T-helper 2 cell treated with Interferon-gamma antibody and Interleukin-4, amounts not matched to agents 100 ng/mL and 5 ng/mL, for 36 hours (primary cell): ENCODE data around the gene FGD1. TPM values are rescaled to one million over a fixed set of nuclear protein-coding genes. Genes with fewer than 3 reads are reported as not detected.
"Not testable (repeated sequence)": the region's sequence is repeated elsewhere in the genome, so short reads cannot be mapped to it uniquely, and the experiment has no call there.

Experiments used
- intact Hi-C: fragments of 100-400 bp; cut with micrococcal nuclease; formaldehyde crosslinking; loops from one replicate; pipeline ENCODE4 v1.15.1; 2023
- total RNA-seq: library from RNA; stranded (reverse); gene quantifications from 2 replicates; pipeline ENCODE4 v1.2.3, GENCODE V29; 2022

Gene FGD1
- not detected in 2 replicates for total RNA-seq

DNA sequence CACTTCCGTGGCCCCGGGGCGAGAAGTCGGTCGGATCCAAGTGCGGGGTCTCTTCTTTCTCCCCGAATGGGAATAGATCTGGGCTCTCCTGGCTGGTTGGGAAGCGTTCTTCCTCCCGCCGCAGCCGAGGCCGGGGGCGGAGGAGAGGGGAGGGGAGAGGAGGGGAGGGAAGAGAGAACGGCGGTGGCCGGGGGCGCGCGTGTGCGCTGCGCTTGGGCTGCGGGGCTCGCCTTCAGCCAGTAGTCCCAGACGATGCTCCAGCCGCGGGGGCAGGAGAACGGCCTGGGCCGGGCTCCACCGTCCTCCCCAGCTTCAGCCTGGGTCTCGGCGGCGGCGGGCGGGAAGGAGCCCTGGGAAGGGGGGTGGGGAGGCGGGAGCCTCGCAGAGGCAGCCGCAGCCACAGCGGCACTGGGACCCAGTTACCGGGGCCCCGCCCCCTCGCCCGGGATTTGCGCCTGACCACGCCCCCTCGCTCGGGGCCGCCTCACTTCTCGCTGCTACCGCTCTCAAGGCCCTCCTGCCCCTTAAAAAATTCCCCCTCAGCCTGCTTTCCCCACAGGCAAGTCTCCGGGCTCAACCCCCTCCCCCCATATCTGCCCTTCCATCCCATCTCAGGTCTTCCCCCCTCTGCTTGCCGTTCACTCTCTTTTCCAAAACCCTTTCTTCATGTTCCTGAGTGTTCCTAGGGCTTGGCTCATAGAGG is at the start of gene FGD1:
Gene FGD1, minus strand, starts transcription at position 421 of the 703 bp plus-strand sequence. CDS start 802 bp downstream, outside the sequence.
- intact Hi-C loops: no loop called here

DNA sequence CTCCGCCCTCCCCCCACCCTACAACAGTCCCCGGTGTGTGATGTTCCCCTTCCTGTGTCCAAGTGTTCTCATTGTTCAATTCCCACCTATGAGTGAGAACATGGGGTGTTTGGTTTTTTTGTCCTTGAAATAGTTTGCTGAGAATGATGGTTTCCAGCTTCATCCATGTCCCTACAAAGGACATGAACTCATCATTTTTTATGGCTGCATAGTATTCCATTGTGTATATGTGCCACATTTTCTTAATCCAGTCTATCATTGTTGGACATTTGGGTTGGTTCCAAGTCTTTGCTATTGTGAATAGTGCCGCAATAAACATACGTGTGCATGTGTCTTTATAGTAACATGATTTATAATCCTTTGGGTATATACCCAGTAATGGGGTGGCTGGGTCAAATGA is 46.2 kb upstream of the FGD1 start:
- intact Hi-C loops: not testable (repeated sequence)

DNA sequence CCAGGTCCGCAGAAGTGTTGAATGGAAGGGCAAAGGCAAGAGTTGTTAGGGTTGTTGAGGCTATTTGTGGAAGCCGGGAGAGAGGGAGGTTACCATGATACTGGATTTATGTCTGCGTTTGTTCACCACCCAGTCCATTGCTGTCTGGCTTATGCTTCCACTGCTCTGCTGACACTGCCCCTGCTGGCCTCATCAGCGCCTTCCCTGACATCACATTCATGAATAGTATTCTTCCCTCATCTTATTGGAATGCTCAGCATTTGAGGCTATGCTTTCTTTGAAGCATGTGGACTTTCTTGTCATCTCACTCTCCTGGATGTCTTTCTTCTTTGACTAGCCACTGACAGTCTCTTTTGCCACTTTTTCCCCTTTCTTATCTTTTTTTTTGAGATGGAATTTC is 44.3 kb upstream of the FGD1 start:
- intact Hi-C loops: no loop called here

DNA sequence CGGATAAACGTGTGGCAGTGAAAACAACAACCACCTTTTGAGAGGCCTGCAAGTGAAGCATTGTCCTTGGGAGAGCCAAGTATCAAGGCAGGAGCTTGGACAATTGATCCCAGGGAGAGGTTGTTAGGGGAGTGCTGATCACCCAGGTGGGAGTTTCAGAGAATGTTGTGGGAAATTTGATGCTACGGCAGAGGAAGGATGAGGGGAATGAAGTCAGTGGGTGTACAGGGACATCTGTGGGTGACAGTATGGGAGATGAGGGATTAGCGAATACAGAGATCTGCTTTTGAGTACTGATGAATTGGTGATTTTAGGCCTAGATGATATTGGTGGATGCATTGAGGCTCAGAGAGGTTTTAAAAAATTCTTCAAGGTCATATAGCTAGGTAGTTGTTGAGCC is 38.2 kb upstream of the FGD1 start:
- intact Hi-C loops: loop anchor here (5.0 kb wide), 1 partner anchor 628 kb away; no protein-coding TSS in a partner anchor

DNA sequence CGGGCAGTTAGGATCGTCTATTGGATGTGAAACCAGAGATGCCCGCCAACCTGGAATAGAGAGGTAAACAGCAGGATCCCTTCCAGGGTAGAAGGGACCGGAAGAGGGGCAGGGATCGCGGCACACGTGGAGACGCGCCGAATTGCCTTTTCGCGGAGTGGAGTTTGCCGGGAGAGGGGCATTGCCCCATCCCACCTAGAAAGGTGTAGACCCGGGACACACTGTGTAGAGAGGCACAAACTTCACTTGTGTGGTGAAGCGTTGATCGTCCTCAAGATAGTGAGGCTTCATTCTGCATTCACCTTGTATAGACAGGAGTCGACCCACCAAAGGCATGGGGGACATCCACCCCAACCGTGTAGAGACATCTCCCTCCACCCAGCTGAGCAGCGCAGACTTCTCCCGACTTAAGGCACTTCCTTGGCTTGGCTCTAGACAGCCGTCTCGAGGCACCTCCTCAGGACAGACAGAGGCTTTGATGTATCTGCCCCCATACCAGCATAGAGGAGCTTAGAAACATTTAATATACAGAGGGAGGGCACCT is 34.4 kb upstream of the FGD1 start:
- intact Hi-C loops: loop anchor here (1.0 to 5.0 kb wide), 6 partner anchors 90 to 632 kb away; partner anchors contain the start of genes FAM120C and TSR2

DNA sequence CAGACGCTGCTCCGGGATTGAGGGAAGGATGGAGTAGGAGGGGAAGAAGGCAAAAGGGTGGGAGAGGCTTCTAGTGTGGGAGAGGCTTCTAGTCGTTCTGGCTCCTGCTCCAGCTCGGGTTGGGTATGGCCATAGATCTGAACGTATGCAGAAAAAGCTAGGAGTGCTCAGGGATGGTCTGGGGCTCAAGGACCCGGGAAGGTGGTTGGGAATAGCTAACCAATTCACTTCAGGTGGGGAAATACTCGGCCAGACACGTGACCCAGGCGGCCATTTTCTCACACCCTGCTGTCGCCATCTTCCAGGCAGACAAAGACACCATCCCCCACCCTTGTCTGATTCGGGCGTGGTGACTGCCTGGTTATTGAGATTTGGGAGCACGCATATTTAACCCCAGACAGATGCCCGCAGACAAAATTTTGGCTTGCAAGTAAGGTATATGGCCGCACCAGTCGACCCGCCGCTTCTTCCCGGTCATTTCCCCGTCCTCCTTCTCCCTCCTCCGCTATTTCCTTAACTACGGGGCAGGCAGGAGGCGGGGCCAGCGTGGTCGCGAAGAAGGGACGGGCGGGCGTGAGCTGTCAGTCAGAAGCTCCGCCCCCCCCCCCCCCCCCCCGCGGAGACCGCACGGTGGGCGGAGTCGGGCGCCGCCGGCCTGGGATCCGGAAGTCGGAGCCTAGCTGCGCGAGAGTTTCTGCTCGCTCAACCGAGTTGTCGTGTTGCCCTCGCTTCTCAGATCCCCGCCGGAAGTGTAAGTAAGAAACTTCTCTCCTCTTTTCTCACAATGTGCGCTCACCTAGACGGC is 33.7 kb upstream of the FGD1 start, which contains the start of gene GNL3L:
Gene GNL3L, plus strand, starts transcription at position 668 of the 805 bp plus-strand sequence. CDS start 2,348 bp downstream, outside the sequence.
- intact Hi-C loops: loop anchor here (1.0 to 5.0 kb wide), 6 partner anchors 89 to 633 kb away; partner anchors contain the start of genes FAM120C and TSR2

DNA sequence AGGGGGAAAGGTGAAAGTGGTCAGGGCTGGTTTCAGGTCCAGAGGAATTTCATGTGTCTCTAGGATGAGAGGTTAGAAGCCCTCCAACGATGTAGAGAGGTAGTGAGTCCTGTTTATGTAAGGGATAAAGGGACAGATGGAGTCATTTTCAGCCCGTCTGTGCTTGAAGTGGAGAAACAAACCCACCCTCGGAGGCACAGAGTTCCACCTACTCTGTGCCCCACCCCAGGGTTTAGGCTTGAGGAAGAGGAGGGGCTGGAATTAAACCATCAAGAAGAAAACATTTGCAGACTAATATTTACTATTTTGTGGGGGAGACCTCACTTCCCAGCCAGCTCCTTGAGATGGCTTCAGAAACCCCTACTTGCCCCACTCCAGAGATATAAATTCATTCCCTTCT is 33.1 kb upstream of the FGD1 start:
- intact Hi-C loops: no loop called here

DNA sequence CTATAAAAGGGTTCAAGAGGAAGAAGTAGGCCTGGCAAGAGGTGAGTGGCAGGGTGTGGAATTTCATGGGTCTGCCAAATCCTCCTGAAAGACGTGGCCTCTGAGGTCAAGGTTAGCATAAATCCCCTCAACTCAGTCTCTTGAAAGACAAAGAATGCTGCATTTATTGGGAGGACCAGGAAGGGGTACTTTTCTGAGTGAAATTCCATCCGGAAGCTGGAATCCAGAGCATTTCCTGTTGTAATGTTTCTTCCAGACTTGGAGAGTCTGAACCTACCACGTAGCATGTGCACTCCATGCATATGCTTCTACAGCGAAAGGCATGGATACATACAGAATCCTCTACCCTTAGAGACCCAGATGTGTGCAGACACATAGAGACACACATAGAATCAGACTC is 13.4 kb upstream of the FGD1 start:
- intact Hi-C loops: no loop called here

DNA sequence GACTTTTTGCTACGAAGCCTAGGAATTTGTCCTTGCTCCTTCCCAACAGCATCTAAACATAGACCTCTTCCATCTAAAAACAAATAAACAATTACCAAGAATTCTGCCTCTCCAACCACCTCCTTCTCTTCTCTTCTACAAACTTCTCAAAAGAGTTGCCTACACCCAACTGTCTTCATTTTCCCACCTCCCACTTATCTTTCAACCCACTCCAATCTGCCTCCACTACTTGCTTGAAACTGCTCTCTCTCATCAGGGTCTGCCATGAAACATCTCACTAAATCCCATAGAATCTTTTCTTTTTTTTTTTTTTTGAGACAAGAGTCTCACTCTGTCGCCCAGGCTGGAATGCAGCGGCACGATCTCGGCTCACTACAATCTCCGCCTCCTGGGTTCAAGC is 902 bp upstream of the FGD1 start:
- intact Hi-C loops: no loop called here

DNA sequence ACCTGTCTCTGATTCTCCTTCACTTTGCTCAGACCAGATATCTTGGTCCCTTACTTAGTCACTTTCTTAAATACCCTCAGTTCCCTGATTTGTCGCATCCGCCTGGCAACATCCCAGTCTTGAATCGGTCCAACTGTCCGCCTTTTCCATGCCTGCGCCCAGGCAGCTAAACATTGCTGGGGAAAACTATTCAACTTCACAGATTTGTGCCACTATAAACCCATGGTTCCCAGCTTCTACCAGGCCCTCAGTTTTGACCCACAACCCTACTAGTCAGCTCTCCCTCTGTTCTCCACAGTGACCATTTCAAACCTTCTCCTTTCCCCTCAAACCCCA is 451 bp upstream of the FGD1 start:
- intact Hi-C loops: no loop called here

DNA sequence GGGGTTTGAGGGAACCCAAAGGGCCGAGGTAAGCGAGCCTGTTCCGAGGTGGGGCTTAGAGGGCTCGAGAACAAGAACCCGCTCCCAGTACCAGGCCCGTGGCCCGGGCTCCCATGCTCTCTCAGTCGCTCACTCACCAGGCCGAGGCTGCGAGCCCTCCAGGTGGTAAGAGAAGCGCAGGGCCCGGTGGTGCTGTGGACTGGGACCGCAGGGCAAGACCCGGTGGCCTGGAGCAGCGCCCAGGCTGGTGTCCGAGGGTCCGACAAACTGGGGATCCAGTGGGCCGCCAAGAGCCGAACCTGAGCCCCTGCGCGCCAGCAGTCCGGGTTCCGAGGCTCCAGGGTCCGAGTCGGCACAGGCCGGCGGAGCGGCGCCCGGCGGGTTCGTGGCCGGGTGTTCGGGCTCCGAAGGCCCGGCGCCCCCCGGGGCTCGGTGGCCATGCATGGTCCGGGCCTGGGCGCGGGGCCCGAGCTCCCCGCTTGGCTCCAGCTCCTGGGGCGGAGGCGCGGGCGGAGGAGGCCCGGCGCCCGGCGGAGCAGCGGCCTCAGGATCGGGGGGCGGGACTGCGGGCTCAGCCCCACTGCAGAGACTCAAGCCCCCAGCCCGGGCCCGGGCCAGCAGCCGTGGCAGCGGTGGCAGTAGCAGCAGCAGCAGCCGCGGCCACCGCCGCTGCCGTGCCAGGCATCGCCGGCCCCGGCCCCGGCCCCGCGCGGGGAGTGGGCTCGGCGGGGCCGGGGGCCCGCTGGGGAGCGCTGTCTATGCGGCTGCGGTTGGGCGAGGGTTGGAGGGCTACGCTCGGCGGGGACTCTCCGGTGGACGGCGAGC is 833 bp downstream of the FGD1 start:
- intact Hi-C loops: no loop called here

DNA sequence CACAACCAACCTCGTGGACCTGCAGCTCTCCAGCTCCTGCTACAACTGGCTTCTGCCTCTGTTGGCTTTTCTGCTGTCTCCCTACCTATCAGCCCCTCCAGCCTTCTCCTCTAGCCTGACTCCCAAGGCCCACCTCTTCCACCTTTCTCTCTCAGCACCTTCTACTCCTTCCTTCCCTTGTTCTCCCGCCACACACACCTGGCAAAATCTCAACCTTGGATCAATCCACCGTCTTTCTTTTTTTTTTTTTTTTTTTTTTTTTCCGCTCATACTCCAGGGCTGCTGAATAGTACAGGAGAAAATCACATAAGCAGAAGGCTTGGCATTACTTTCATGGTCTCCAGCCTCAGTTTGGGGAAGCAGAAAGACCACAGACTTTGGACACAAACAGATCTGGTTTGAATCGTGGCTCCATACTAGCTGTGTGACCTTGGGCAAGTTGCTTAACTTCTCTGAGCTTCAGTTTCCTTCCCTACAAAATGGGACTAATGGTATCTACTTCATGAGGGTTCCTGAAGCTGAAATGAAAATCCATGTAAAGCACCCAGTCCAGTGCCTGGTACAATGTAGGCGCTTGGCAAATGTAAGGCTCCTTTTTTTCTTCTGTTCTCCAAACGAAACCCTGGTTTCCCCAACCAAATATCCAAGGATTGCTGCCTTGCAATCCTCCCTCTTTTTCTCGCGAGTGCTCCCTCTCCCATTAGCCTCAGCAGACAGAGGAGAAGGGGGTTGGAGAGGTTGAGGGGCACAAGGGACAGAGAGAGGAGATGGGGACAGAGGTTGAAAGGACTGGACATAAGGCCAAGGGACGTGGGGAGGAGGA is 1.7 kb downstream of the FGD1 start:
- intact Hi-C loops: no loop called here

DNA sequence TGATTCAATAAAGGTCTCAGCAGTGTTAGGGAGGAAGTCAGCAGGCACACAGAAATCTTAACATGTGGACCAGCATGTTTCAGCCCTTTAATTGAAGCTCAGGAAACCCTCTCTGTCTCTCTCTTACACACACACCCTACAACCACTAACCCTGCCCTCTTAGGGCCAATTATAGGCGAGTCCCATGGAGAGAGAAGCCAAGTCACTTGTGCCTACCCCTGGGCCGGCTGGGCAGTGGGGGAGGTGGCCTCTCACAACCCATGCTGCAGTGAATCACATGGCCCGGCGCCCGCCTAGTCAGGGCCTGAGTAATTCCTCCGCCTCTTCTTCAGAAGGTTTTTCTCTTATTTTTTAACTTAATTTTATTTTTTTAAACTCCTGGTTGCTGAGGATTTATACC is 3.7 kb downstream of the FGD1 start:
- intact Hi-C loops: no loop called here

DNA sequence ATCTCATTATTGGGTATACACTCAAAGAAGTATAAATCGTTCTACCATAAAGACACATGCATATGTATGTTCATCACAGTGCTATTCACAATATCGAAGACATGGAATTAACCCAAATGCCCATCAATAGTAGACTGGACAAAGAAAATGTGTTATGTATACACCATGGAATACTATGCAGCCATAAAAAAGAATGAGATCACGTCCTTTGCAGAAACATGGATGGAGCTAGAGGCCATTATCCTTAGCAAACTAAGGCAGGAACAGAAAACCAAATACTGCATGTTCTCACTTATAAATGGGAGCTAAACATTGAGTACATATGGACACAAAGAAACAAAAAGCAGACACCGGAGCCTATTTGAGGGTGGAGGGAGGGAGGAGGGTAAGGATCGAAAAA is 6.2 kb downstream of the FGD1 start:
- intact Hi-C loops: not testable (repeated sequence)

DNA sequence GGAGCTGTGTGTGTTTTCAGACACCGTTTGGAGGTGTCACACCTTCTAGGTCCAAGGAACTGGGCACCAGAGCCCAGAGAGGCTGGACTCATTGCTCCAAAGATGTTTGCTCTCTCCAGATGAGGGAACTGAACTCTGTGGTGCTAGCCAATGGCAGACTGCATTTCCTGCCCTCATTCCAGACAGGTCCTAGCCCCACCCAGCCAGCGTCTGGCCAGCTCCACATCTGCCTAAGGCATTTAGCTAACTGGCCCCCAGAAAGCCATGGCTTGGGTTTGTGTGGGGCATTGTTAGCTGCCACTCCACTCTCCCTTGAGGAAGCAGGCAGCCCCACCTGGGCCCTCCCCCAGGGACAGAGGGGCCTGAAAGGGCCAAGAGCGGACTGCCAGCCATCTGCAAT is 11.4 kb downstream of the FGD1 start:
- intact Hi-C loops: no loop called here

DNA sequence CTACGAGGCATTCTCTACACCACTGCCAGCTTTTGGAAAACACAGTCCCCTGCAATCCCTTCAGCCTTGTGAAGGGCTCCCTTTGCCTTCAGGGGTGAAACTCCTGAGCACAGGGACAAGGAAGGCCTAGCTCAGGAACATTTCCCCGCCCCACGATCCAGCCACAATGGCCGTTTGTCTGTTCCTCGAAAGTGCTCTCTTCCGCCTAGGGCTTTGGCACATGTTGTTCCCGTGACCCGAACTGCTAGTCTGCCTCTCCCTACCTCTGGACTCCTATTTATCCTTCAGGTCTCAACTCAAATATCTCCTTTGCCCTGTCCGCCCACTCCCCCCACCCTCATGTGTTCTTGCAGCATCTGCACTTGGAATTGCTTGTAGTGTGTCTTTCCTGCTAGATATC is 12.1 kb downstream of the FGD1 start:
- intact Hi-C loops: no loop called here

DNA sequence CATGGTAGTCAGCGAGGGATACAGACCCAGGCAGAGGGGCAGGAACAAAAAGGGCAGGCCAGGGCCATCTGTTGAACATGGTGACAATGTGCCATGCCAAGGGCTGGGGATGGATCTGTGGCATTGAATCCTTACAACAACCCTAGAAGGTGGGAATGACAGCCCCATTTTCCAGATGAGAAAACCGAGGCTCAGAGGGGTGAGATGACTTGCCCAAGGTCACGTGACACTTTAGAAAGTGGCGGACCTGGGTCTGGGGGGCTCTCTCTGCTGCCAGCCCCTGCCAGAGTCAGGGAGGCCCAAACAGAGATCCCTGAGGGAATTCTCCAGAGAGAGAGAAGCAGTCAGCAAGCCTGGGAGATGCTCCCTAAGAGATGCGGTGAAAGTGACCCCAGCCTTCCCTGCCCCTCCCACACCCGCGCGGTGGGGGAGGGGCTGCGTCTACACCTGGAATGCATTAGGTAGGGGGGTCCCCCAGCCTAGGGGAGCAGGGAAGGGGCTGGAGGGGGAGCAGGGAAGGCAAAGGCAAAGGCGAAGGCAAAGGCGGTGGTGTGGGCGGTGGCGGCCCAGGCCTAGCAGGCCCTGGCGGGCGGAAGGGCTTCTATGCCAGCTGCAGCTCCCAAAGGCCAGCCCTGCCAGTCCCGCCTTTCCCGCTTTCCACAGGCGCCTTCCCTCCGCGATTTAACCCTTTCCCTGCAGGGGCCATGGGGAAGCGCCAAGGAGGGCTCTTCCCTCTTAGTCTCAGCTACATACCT is 13.0 kb downstream of the FGD1 start:
- intact Hi-C loops: no loop called here

DNA sequence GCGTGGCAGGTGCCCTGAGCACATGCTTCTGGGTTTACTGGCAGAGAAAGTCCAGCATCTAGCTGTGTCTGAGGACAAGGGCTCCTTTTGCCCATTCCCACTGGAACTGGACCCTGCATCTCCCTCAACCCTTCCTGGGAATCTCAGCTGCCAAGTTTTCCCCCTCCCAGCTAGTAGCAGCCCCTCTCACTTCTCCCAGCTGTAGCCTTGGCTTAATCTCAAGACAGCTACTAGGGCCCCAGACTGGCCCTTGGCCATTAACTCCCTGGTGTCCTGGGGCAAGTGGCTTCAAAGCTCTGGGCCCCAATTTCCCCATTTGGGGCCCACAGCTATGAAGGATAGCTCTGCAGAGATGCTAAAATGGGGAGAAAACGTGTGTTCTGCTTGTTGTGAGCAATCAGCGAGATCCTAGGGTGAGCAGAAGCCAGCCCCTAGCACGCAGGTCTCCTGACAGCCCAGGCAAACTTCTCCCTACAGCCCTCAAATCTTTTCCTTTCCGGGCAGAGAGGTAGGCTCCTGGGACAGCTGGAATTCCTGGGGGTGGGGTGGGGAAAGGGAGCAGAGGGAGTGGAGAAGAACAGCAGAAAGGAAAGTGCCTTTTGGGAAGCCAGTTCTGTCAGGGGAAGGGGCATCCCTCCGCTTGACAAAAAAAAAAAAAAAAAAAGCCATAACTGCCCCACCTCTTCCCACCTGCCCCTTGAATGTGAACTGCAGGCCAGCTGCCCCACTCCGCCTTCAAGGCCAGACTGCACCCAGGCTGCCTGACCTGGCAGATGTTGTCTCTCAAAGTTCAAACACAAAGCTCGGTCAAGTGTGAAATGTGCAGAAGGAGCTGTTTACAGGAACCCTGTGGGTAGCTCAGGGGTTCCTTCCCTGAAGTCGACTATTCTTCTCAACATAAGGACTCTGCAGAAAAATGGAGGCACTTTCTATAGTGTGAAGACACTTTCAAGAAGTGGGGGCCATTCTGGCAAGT is 16.6 kb downstream of the FGD1 start:
- intact Hi-C loops: no loop called here
